ENCODE data around the gene PTPRN2. TPM values are rescaled to one million over a fixed set of nuclear protein-coding genes. Genes with fewer than 3 reads are reported as not detected.

PTPRN2 gene
- total RNA-seq, 4 donors from 2014 or later = 14.9 to 34.3 (median 21.3) TPM

GRCh38 chr7:157750291-157750690, 837.3 kb downstream of the PTPRN2 start:
- no peaks in the 10 kb centered on the region for H3K4me1 ChIP-seq
- no peaks in the 10 kb centered on the region for H3K36me3 ChIP-seq
- H3K27ac ChIP-seq = no peak overlapping the region
- H3K4me3 ChIP-seq = no peak overlapping the region
- no peaks in the 10 kb centered on the region for H3K9me3 ChIP-seq
- no peaks in the 10 kb centered on the region for H3K27me3 ChIP-seq
- TF ChIP-seq CTCF (IDR thresholded peaks at IDR 0.05) (no peak), POLR2A (IDR thresholded peaks at IDR 0.05) (no peak)
- no peak for DNase-seq

GRCh38 chr7:157745721-157746709, 841.6 kb downstream of the PTPRN2 start:
- Histone ChIP-seq H3K27ac (no peak overlapping the region), H3K9me3 (no peaks in the 10 kb centered on the region), H3K4me3 (no peak overlapping the region), H3K27me3 (no peaks in the 10 kb centered on the region), H3K4me1 (no peaks in the 10 kb centered on the region), H3K36me3 (no peaks in the 10 kb centered on the region)
- TF ChIP-seq CTCF (IDR thresholded peaks at IDR 0.05) = no peak
- TF ChIP-seq POLR2A (IDR thresholded peaks at IDR 0.05) = no peak
- no peak for DNase-seq

- DNase-seq = no peak
- Histone ChIP-seq H3K9me3 (no peaks in the 10 kb centered on the region), H3K27me3 (no peaks in the 10 kb centered on the region), H3K4me1 (no peaks in the 10 kb centered on the region), H3K27ac (no peak overlapping the region), H3K36me3 (no peaks in the 10 kb centered on the region), H3K4me3 (no peak overlapping the region)
- TF ChIP-seq POLR2A (IDR thresholded peaks at IDR 0.05) (no peak), CTCF (IDR thresholded peaks at IDR 0.05) (no peak)
Measured at GRCh38 chr7:157744786-157745601, 842.6 kb downstream of the PTPRN2 start.

- H3K27me3 ChIP-seq = no peaks in the 10 kb centered on the region
- DNase-seq = no peak
- H3K36me3 ChIP-seq = no peaks in the 10 kb centered on the region
- H3K4me3 ChIP-seq = no peak overlapping the region
- H3K4me1 ChIP-seq = no peaks in the 10 kb centered on the region
- TF ChIP-seq CTCF (IDR thresholded peaks at IDR 0.05) (no peak), POLR2A (IDR thresholded peaks at IDR 0.05) (no peak)
- H3K27ac ChIP-seq = no peak overlapping the region
- H3K9me3 ChIP-seq = no peaks in the 10 kb centered on the region
Measured at GRCh38 chr7:157743781-157744525, 843.7 kb downstream of the PTPRN2 start.

- no peaks in the 10 kb centered on the region for H3K36me3 ChIP-seq
- no peak for DNase-seq
- H3K9me3 ChIP-seq = no peaks in the 10 kb centered on the region
- H3K27me3 ChIP-seq = no peaks in the 10 kb centered on the region
- TF ChIP-seq CTCF (IDR thresholded peaks at IDR 0.05) = no peak
- no peak for TF ChIP-seq POLR2A (IDR thresholded peaks at IDR 0.05)
- H3K4me3 ChIP-seq = no peak overlapping the region
- H3K27ac ChIP-seq = no peak overlapping the region
- H3K4me1 ChIP-seq = no peaks in the 10 kb centered on the region
Measured at GRCh38 chr7:157740251-157740798, 847.3 kb downstream of the PTPRN2 start.
